Nephron progenitor cell (in vitro differentiated cells): Measurements from ENCODE around the gene SLC30A10.
"Not testable (repeated sequence)": the region's sequence is repeated elsewhere in the genome, so short reads cannot be mapped to it uniquely, and the experiment has no call there.

Experiments
- DNase-seq: peaks from one replicate; pipeline ENCODE4 v3.0.0; 2021
- H3K27ac Mint-ChIP-seq: 2 replicates; pipeline ENCODE4 v1.8.0; 2021; ENCODE audit warnings: mild to moderate bottlenecking, moderate library complexity, mixed read lengths
- H3K27me3 Mint-ChIP-seq: 2 replicates; pipeline ENCODE4 v1.8.0; 2021; ENCODE audit warnings: mild to moderate bottlenecking, low read depth, mixed read lengths; ENCODE audit not compliant: poor library complexity
- H3K36me3 Mint-ChIP-seq: 2 replicates; pipeline ENCODE4 v1.8.0; 2021; ENCODE audit warnings: low read depth, mixed read lengths
- H3K4me1 Mint-ChIP-seq: 2 replicates; pipeline ENCODE4 v1.8.0; 2021; ENCODE audit warnings: mixed read lengths
- H3K4me3 Mint-ChIP-seq: 2 replicates; pipeline ENCODE4 v1.8.0; 2021; ENCODE audit warnings: mild to moderate bottlenecking, moderate library complexity, mixed read lengths
- H3K9me3 Mint-ChIP-seq: 2 replicates; pipeline ENCODE4 v1.8.0; 2021; ENCODE audit warnings: mild to moderate bottlenecking, moderate library complexity, mixed read lengths
- CTCF ChIP-seq: fragments of 200-600 bp; sonication (generic); IDR thresholded peaks from 2 replicates; pipeline ENCODE4 v1.5.0; 2021; ENCODE audit warnings: antibody characterized with exemption

The SLC30A10 gene

GRCh38 chr1:219908170-219908569 lies 20.2 kb downstream of the SLC30A10 start:
- H3K9me3 Mint-ChIP-seq: no peaks in the 10 kb centered on the region
- no peak for TF ChIP-seq CTCF
- no peaks in the 10 kb centered on the region for H3K36me3 Mint-ChIP-seq
- no peaks in the 10 kb centered on the region for H3K4me1 Mint-ChIP-seq
- no peak for DNase-seq
- H3K27me3 Mint-ChIP-seq: peaks cover 10% of the 10 kb centered on the region
- no peak overlapping the region for H3K27ac Mint-ChIP-seq
- no peak overlapping the region for H3K4me3 Mint-ChIP-seq

GRCh38 chr1:219907772-219908070 lies 20.6 kb downstream of the SLC30A10 start:
- H3K4me1 Mint-ChIP-seq: no peaks in the 10 kb centered on the region
- TF ChIP-seq CTCF: no peak
- no peaks in the 10 kb centered on the region for H3K36me3 Mint-ChIP-seq
- H3K27me3 Mint-ChIP-seq: peaks cover 10% of the 10 kb centered on the region
- DNase-seq: no peak
- H3K27ac Mint-ChIP-seq: no peak overlapping the region
- H3K9me3 Mint-ChIP-seq: no peaks in the 10 kb centered on the region
- H3K4me3 Mint-ChIP-seq: no peak overlapping the region

GRCh38 chr1:219906924-219907771 lies 21.2 kb downstream of the SLC30A10 start:
- Mint-ChIP-seq H3K4me1 (no peaks in the 10 kb centered on the region), H3K27me3 (peaks cover 10% of the 10 kb centered on the region), H3K27ac (peak overlapping the region; percentile 8), H3K4me3 (no peak overlapping the region), H3K9me3 (no peaks in the 10 kb centered on the region), H3K36me3 (no peaks in the 10 kb centered on the region)
- no peak for TF ChIP-seq CTCF
- no peak for DNase-seq

- DNase-seq, H3K27ac Mint-ChIP-seq, H3K4me3 Mint-ChIP-seq, H3K9me3 Mint-ChIP-seq, H3K36me3 Mint-ChIP-seq, H3K4me1 Mint-ChIP-seq: not testable (repeated sequence)
- peaks cover 10% of the 10 kb centered on the region for H3K27me3 Mint-ChIP-seq
These were observed 21.8 kb downstream of the SLC30A10 start for GRCh38 chr1:219906565-219906923.

- no peak for TF ChIP-seq CTCF
- DNase-seq: no peak
- Mint-ChIP-seq H3K4me1 (no peaks in the 10 kb centered on the region), H3K4me3 (no peak overlapping the region), H3K9me3 (no peaks in the 10 kb centered on the region), H3K27me3 (peaks cover 10% of the 10 kb centered on the region), H3K27ac (no peak overlapping the region), H3K36me3 (no peaks in the 10 kb centered on the region)
These were observed 22.8 kb downstream of the SLC30A10 start for GRCh38 chr1:219905524-219905923.

- Mint-ChIP-seq H3K36me3 (no peaks in the 10 kb centered on the region), H3K27me3 (peaks cover 10% of the 10 kb centered on the region), H3K27ac (no peak overlapping the region), H3K4me3 (no peak overlapping the region), H3K4me1 (no peaks in the 10 kb centered on the region), H3K9me3 (no peaks in the 10 kb centered on the region)
- no peak for TF ChIP-seq CTCF
- DNase-seq: no peak
These were observed 23.4 kb downstream of the SLC30A10 start for GRCh38 chr1:219904934-219905333.
